HCT116 (cell line): Measurements from ENCODE around the gene EVI5.
"Not testable (repeated sequence)": the region's sequence is repeated elsewhere in the genome, so short reads cannot be mapped to it uniquely, and the experiment has no call there.

Source experiments
- CEBPB ChIP-seq: IDR thresholded peaks from 2 replicates; pipeline ENCODE4 v1.6.1; 2012; ENCODE audit warnings: low read depth
- EZH2 ChIP-seq: fragments of 200-600 bp; sonication (generic); IDR thresholded peaks from 2 replicates; pipeline ENCODE4 v1.6.1; 2017; ENCODE audit warnings: antibody characterized with exemption, mixed run types
- MAX ChIP-seq: IDR thresholded peaks from 2 replicates; pipeline ENCODE4 v1.6.1; 2012
- POLR2A ChIP-seq: IDR thresholded peaks from 2 replicates; pipeline ENCODE4 v1.7.0; 2011; ENCODE audit warnings: borderline replicate concordance; ENCODE audit not compliant: insufficient read depth, insufficient read length; ENCODE audit errors: extremely low read depth
- POLR2AphosphoS5 ChIP-seq: IDR thresholded peaks from 2 replicates; pipeline ENCODE4 v1.6.1; 2011; ENCODE audit warnings: mild to moderate bottlenecking, low read depth, low read length, moderate library complexity
- RAD21 ChIP-seq: IDR thresholded peaks from 2 replicates; pipeline ENCODE4 v1.6.1; 2012; ENCODE audit warnings: low read depth, mild to moderate bottlenecking
- SP1 ChIP-seq: IDR thresholded peaks from 2 replicates; pipeline ENCODE4 v1.6.1; 2012; ENCODE audit warnings: low read depth
- ZFX ChIP-seq: fragments of 450-650 bp; IDR thresholded peaks from 2 replicates; pipeline ENCODE4 v1.6.1; 2017
- ZNF274 ChIP-seq: fragments of 200-500 bp; sonication (Bioruptor generic); IDR thresholded peaks from 2 replicates; pipeline ENCODE4 v1.6.1; 2014; ENCODE audit warnings: mild to moderate bottlenecking, low read depth, low read length, inconsistent platforms
- TF ChIP-seq, protein P1 (sequence below), 3 experiments: fragments of 200-600 bp in 1 of 3; sonication (generic) in 1 of 3; IDR thresholded peaks in 2 of 3; conservative IDR thresholded peaks in 1 of 3; 2 replicates each; pipeline ENCODE4 v1.5.1; 2012 to 2017; ENCODE audit warnings: low read depth in 2 of 3, low read length in 2 of 3, antibody characterized with exemption in 1 of 3, borderline replicate concordance in 1 of 3, control low read depth in 1 of 3, mild to moderate bottlenecking in 1 of 3, mixed read lengths in 1 of 3, mixed run types in 1 of 3, moderate library complexity in 1 of 3; ENCODE audit not compliant: insufficient read depth in 1 of 3

GRCh38 chr1:92584810-92585209, 200.1 kb downstream of the EVI5 start:
- not testable (repeated sequence) for TF ChIP-seq RAD21, ZFX, POLR2AphosphoS5, ZNF274, MAX, POLR2A, SP1, EZH2, CEBPB
- TF ChIP-seq, protein P1, sequence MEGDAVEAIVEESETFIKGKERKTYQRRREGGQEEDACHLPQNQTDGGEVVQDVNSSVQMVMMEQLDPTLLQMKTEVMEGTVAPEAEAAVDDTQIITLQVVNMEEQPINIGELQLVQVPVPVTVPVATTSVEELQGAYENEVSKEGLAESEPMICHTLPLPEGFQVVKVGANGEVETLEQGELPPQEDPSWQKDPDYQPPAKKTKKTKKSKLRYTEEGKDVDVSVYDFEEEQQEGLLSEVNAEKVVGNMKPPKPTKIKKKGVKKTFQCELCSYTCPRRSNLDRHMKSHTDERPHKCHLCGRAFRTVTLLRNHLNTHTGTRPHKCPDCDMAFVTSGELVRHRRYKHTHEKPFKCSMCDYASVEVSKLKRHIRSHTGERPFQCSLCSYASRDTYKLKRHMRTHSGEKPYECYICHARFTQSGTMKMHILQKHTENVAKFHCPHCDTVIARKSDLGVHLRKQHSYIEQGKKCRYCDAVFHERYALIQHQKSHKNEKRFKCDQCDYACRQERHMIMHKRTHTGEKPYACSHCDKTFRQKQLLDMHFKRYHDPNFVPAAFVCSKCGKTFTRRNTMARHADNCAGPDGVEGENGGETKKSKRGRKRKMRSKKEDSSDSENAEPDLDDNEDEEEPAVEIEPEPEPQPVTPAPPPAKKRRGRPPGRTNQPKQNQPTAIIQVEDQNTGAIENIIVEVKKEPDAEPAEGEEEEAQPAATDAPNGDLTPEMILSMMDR (IDR thresholded peaks at IDR 0.05 in 2 of 3, conservative IDR thresholded peaks at IDR 0.05 in 1 of 3; ENCODE audit: borderline replicate concordance in 1 of 3, insufficient read depth in 1 of 3, low read depth in 2 of 3, low read length in 2 of 3), result not testable (repeated sequence)
